Common myeloid progenitor, CD34-positive (primary cell): ENCODE data around the gene STK10.

Source experiments
- CTCF ChIA-PET: fragments of 350-600 bp; sonication (Branson Sonifier 250); formaldehyde crosslinking; loops from one replicate; lab custom pipeline; 2021; ENCODE audit warnings: antibody characterized with exemption; lab: Charles Lee
- POLR2A ChIA-PET: fragments of 350-600 bp; sonication (Branson Sonifier 250); formaldehyde crosslinking; loops from one replicate; lab custom pipeline; 2021; ENCODE audit warnings: antibody characterized with exemption; lab: Charles Lee
- DNase-seq, 3 donors: peaks; one replicate each; pipeline versions ENCODE4 v3.0.0 to v3.0.0-alpha.2; 2013
- H3K27ac ChIP-seq, 2 experiments: 1 replicate in 1 of 2; 2 replicates in 1 of 2; pipeline ENCODE4 v1.7.0; 2013; ENCODE audit warnings: inconsistent platforms in 2 of 2, low read length in 2 of 2, mild to moderate bottlenecking in 2 of 2, low read depth in 1 of 2, moderate library complexity in 1 of 2; ENCODE audit not compliant: severe bottlenecking in 2 of 2, insufficient read depth in 1 of 2, poor library complexity in 1 of 2
- H3K27me3 ChIP-seq, 5 experiments: replicated peaks in 2 of 5; 1 replicate in 3 of 5; 2 replicates in 2 of 5; pipeline versions ENCODE4 v1.6.1 to v1.7.0; 2013; ENCODE audit warnings: low read length in 4 of 5, mild to moderate bottlenecking in 2 of 5, moderate library complexity in 2 of 5, inconsistent platforms in 1 of 5; ENCODE audit not compliant: insufficient read depth in 5 of 5, control insufficient read depth in 4 of 5
- H3K36me3 ChIP-seq, 4 experiments: 1 replicate in 2 of 4; 2 replicates in 2 of 4; pipeline versions ENCODE4 v1.6.1 to v1.7.0; 2013; ENCODE audit warnings: low read length in 3 of 4, control low read depth in 1 of 4, mild to moderate bottlenecking in 1 of 4; ENCODE audit not compliant: control insufficient read depth in 4 of 4, insufficient read depth in 4 of 4
- H3K4me1 ChIP-seq, 4 experiments: 1 replicate in 3 of 4; 2 replicates in 1 of 4; pipeline versions ENCODE4 v1.6.1 to v1.7.1; 2013; ENCODE audit warnings: low read length in 3 of 4, mild to moderate bottlenecking in 3 of 4, control low read depth in 1 of 4, inconsistent platforms in 1 of 4, moderate library complexity in 1 of 4; ENCODE audit not compliant: control insufficient read depth in 4 of 4, insufficient read depth in 4 of 4; ENCODE audit errors: control extremely low read depth in 1 of 4
- H3K4me3 ChIP-seq, 7 experiments: 1 replicate in 4 of 7; 2 replicates in 3 of 7; pipeline versions ENCODE4 v1.5.1 to v1.7.0; 2013; ENCODE audit warnings: mild to moderate bottlenecking in 7 of 7, low read length in 6 of 7, moderate library complexity in 6 of 7, inconsistent platforms in 2 of 7, low read depth in 2 of 7, control low read depth in 1 of 7; ENCODE audit not compliant: insufficient read depth in 4 of 7, control insufficient read depth in 1 of 7; ENCODE audit errors: extremely low read depth in 1 of 7
- H3K9me3 ChIP-seq, 5 experiments: 1 replicate in 4 of 5; 2 replicates in 1 of 5; pipeline versions ENCODE4 v1.6.1 to v1.7.1; 2013; ENCODE audit warnings: low read length in 4 of 5, mild to moderate bottlenecking in 2 of 5, inconsistent platforms in 1 of 5, low read depth in 1 of 5, moderate library complexity in 1 of 5; ENCODE audit not compliant: control insufficient read depth in 4 of 5, insufficient read depth in 2 of 5; ENCODE audit errors: control extremely low read depth in 1 of 5
- WGBS: methylation state at CpG from one replicate; pipeline ENCODE4 v1.1.5; 2013; ENCODE audit not compliant: insufficient coverage; 5-methylcytosine and 5-hydroxymethylcytosine counted together

STK10 gene

GRCh38 chr5:171999100-171999499 is 188.9 kb downstream of the STK10 start:
- ChIA-PET CTCF (interaction anchor here (0.8 kb wide), 1 partner anchor 15 kb away, joined by 3 read pairs; no protein-coding TSS in a partner anchor), POLR2A (interaction anchor here (1.1 kb wide), 1 partner anchor 590 kb away, joined by 4 read pairs; no protein-coding TSS in a partner anchor)
- Histone ChIP-seq H3K4me1 (peaks cover 15 to 36% (median 21%) of the 10 kb centered on the region in 4 experiments), H3K27me3 (no peaks in the 10 kb centered on the region), H3K27ac (no peak overlapping the region), H3K36me3 (peaks cover 3 to 28% (median 4%) of the 10 kb centered on the region in 4 experiments), H3K9me3 (no peaks in the 10 kb centered on the region), H3K4me3 (no peak overlapping the region)
- WGBS, result no CpG with 5 or more reads among the region's 2 CpGs
- no peak for DNase-seq

DNA sequence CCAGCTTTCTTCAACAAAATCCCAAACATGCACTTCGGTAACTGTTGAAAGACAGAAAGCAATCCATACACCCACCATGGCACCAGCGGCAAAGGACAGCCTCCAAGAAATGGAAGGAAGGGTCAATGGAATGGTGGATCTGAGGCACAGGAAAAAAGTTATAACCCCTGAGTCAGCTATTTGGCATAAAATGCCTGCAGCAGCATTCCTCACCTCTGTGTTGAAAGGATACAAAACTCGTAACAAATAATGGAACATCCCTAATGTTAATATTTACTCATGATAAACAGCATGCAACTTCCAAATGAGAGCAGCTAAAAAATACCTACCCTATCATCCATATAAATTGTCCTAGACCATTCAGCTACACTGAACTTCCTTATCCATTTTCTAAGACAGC is 191.0 kb downstream of the STK10 start:
- no peak for DNase-seq
- no peak overlapping the region for H3K4me3 ChIP-seq
- H3K4me1 ChIP-seq, result peaks cover 4 to 16% (median 11%) of the 10 kb centered on the region in 4 experiments
- ChIA-PET POLR2A (interaction anchor here (0.7 kb wide), 1 partner anchor 24 kb away, joined by 3 read pairs; no protein-coding TSS in a partner anchor), CTCF (interaction anchor here (1.0 to 1.9 kb wide), 4 partner anchors 11 to 68 kb away, joined by 3 to 6 read pairs (median 4); no protein-coding TSS in a partner anchor)
- no peaks in the 10 kb centered on the region for H3K9me3 ChIP-seq
- H3K36me3 ChIP-seq, result peaks cover 3 to 28% (median 5%) of the 10 kb centered on the region in 4 experiments
- WGBS, result 100% methylated on average over 2 of the region's 3 CpGs
- no peak overlapping the region for H3K27ac ChIP-seq
- H3K27me3 ChIP-seq, result no peaks in the 10 kb centered on the region

GRCh38 chr5:171992813-171993212 is 195.2 kb downstream of the STK10 start:
- H3K27ac ChIP-seq, result no peak overlapping the region
- WGBS, result 84% methylated on average over 2 of the region's 2 CpGs
- no peak for DNase-seq
- H3K9me3 ChIP-seq, result no peaks in the 10 kb centered on the region
- POLR2A ChIA-PET, result no interaction called here
- H3K27me3 ChIP-seq, result no peaks in the 10 kb centered on the region
- CTCF ChIA-PET, result interaction anchor here (1.1 to 1.2 kb wide), 2 partner anchors 8 to 19 kb away, joined by 3 to 4 read pairs; no protein-coding TSS in a partner anchor
- H3K4me3 ChIP-seq, result no peak overlapping the region
- H3K36me3 ChIP-seq, result peaks cover 3 to 26% (median 13%) of the 10 kb centered on the region in 4 experiments
- peaks cover 0 to 7% (median 3%) of the 10 kb centered on the region in 4 experiments for H3K4me1 ChIP-seq

DNA sequence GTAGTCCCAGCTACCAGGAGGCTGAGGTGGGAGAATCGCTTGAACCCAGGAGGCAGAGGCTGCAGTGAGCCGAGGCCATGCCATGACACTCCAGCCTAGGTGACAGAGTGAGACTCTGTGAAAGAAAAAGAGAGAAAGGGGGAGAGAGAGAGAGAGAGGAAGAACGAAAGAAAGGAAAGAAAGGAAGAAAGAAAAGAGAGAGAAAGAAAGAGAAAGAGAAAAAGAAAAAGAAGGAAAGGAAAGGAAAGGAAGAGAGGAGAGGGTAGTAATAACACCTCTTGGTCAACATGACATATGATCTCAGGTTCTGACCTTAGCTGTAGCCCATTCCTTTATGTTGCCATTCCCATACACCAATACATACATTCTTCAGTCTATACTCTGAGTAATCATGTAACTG is 195.7 kb downstream of the STK10 start:
- H3K4me1 ChIP-seq, result peaks cover 0 to 7% (median 3%) of the 10 kb centered on the region in 4 experiments
- ChIA-PET POLR2A (interaction anchor here (0.6 kb wide), 1 partner anchor 697 kb away, joined by 5 read pairs; no protein-coding TSS in a partner anchor), CTCF (interaction anchor here (1.1 kb wide), 1 partner anchor 8 kb away, joined by 3 read pairs; no protein-coding TSS in a partner anchor)
- no peak for DNase-seq
- WGBS, result 97% methylated on average over 3 of the region's 3 CpGs
- no peak overlapping the region for H3K4me3 ChIP-seq
- no peaks in the 10 kb centered on the region for H3K27me3 ChIP-seq
- H3K36me3 ChIP-seq, result peaks cover 3 to 26% (median 13%) of the 10 kb centered on the region in 4 experiments
- H3K27ac ChIP-seq, result no peak overlapping the region
- H3K9me3 ChIP-seq, result no peaks in the 10 kb centered on the region
